ENCODE measurements around the gene ZKSCAN5. TPM values are rescaled to one million over a fixed set of nuclear protein-coding genes. Genes with fewer than 3 reads are reported as not detected.

The ZKSCAN5 gene
- total and polyA plus RNA-seq, 2 donors (not counting 1 experiment from before 2014, with no cell fraction given): 3.1 to 10.9 TPM

DNA sequence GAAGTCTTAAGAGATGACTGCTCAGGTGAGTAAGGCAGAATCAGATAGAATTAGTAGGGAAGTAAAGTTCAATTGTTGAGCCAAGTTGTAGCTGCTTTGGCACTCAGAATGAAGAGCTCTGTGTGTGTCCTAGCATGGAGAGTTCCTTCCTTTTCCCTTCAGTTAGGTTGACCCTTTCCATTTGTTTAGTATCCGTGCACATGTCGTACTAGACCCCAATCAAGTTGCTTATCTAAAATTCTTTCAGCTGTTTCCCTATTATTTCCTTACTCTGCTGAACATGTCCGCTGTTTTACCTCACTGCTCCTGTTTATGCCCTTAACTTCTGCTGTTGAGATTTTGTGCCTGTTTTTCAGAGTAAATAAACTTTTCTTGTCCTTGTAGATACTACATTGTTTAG, 67.3 kb downstream of the ZKSCAN5 start:
- no peak overlapping the region for H3K27ac Mint-ChIP-seq

DNA sequence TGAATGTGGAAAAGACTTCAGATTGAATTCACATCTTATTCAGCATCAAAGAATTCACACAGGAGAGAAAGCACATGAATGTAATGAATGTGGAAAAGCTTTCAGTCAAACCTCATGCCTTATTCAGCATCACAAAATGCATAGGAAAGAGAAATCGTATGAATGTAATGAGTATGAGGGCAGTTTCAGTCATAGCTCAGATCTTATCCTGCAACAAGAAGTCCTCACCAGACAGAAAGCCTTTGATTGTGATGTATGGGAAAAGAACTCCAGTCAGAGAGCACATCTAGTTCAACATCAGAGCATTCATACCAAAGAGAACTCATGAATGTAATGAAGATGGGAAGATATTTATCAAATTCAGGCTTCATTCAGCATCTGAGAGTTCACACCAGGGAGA, 68.8 kb downstream of the ZKSCAN5 start:
- no peaks in the 10 kb centered on the region for H3K9me3 ChIP-seq (ENCODE audit: control extremely low read depth in 1 of 3, control insufficient read depth in 2 of 3, insufficient read depth in 1 of 3, low read length in 2 of 3)

More for the DNA sequence above, 67.3 kb downstream of the ZKSCAN5 start:
- H3K79me2 ChIP-seq (ENCODE audit: control insufficient read depth, insufficient read depth, low read length): peaks cover 14% of the 10 kb centered on the region
- H3K4me2 ChIP-seq (replicated peaks; ENCODE audit: low read depth, low read length, poor library complexity, severe bottlenecking): no peak overlapping the region
- peaks cover 9% of the 10 kb centered on the region for H4K20me1 ChIP-seq (ENCODE audit: control insufficient read depth, insufficient read depth, low read length, poor library complexity, severe bottlenecking)
- H3K27me3 ChIP-seq (replicated peaks in 1 of 4; ENCODE audit: control extremely low read depth in 1 of 4, control insufficient read depth in 3 of 4, insufficient read depth in 4 of 4, low read length in 3 of 4): no peaks in the 10 kb centered on the region
- Mint-ChIP-seq H3K4me3 (no peak overlapping the region), H3K27me3 (no peaks in the 10 kb centered on the region), H3K4me1 (no peaks in the 10 kb centered on the region), H3K9me3 (ENCODE audit: insufficient read depth) (no peaks in the 10 kb centered on the region)
- no peak for ATAC-seq (ENCODE audit: low read depth)
- no peak for DNase-seq
- H3K9me3 ChIP-seq (ENCODE audit: control extremely low read depth in 1 of 3, control insufficient read depth in 2 of 3, insufficient read depth in 1 of 3, low read length in 2 of 3): no peaks in the 10 kb centered on the region
- POLR2A ChIA-PET: no interaction called here
- no peak overlapping the region for H2AFZ ChIP-seq (ENCODE audit: insufficient read depth, low read depth, low read length, poor library complexity, severe bottlenecking)
- H3K9ac ChIP-seq (ENCODE audit: low read length): no peak overlapping the region
- no CpG with 5 or more reads among the region's 3 CpGs for WGBS (ENCODE audit: insufficient coverage)
- TF ChIP-seq, protein P1, sequence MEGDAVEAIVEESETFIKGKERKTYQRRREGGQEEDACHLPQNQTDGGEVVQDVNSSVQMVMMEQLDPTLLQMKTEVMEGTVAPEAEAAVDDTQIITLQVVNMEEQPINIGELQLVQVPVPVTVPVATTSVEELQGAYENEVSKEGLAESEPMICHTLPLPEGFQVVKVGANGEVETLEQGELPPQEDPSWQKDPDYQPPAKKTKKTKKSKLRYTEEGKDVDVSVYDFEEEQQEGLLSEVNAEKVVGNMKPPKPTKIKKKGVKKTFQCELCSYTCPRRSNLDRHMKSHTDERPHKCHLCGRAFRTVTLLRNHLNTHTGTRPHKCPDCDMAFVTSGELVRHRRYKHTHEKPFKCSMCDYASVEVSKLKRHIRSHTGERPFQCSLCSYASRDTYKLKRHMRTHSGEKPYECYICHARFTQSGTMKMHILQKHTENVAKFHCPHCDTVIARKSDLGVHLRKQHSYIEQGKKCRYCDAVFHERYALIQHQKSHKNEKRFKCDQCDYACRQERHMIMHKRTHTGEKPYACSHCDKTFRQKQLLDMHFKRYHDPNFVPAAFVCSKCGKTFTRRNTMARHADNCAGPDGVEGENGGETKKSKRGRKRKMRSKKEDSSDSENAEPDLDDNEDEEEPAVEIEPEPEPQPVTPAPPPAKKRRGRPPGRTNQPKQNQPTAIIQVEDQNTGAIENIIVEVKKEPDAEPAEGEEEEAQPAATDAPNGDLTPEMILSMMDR (IDR thresholded peaks at IDR 0.05): no peak
- TF ChIP-seq EZH2 (IDR thresholded peaks at IDR 0.05; ENCODE audit: borderline replicate concordance, insufficient read depth, low read depth, low read length, poor library complexity, severe bottlenecking): no peak
- peaks cover 6 to 37% of the 10 kb centered on the region in 2 experiments for H3K36me3 ChIP-seq (replicated peaks in 1 of 2; ENCODE audit: control extremely low read depth in 1 of 2, control insufficient read depth in 1 of 2, extremely low read depth in 1 of 2, insufficient read depth in 2 of 2, low read length in 1 of 2)
- H3K27ac ChIP-seq (ENCODE audit: low read length in 2 of 2): no peak overlapping the region
- no peak overlapping the region for H3K4me3 ChIP-seq (ENCODE audit: control extremely low read depth in 1 of 5, extremely low read depth in 1 of 5, insufficient read depth in 1 of 5, low read depth in 2 of 5, low read length in 4 of 5)
- no peaks in the 10 kb centered on the region for H3K4me1 ChIP-seq (ENCODE audit: control insufficient read depth in 2 of 2, insufficient read depth in 2 of 2, low read length in 2 of 2)
- intact Hi-C loops (cut with micrococcal nuclease): no loop called here
- CTCF ChIA-PET: no interaction called here

More for the DNA sequence above, 68.8 kb downstream of the ZKSCAN5 start:
- Histone ChIP-seq H3K4me3 (ENCODE audit: control extremely low read depth in 1 of 5, extremely low read depth in 1 of 5, insufficient read depth in 1 of 5, low read depth in 2 of 5, low read length in 4 of 5) (no peak overlapping the region), H3K4me1 (ENCODE audit: control insufficient read depth in 2 of 2, insufficient read depth in 2 of 2, low read length in 2 of 2) (peaks cover 0 to 4% of the 10 kb centered on the region in 2 donors), H4K20me1 (ENCODE audit: control insufficient read depth, insufficient read depth, low read length, poor library complexity, severe bottlenecking) (peaks cover 9% of the 10 kb centered on the region), H3K4me2 (replicated peaks; ENCODE audit: low read depth, low read length, poor library complexity, severe bottlenecking) (no peak overlapping the region), H3K79me2 (ENCODE audit: control insufficient read depth, insufficient read depth, low read length) (no peaks in the 10 kb centered on the region), H3K27me3 (replicated peaks in 1 of 4; ENCODE audit: control extremely low read depth in 1 of 4, control insufficient read depth in 3 of 4, insufficient read depth in 4 of 4, low read length in 3 of 4) (no peaks in the 10 kb centered on the region), H2AFZ (ENCODE audit: insufficient read depth, low read depth, low read length, poor library complexity, severe bottlenecking) (no peak overlapping the region), H3K36me3 (replicated peaks in 1 of 2; ENCODE audit: control extremely low read depth in 1 of 2, control insufficient read depth in 1 of 2, extremely low read depth in 1 of 2, insufficient read depth in 2 of 2, low read length in 1 of 2) (peaks cover 6 to 37% of the 10 kb centered on the region in 2 experiments), H3K27ac (ENCODE audit: low read length in 2 of 2) (no peak overlapping the region), H3K9ac (ENCODE audit: low read length) (no peak overlapping the region)
- ChIA-PET POLR2A (no interaction called here), CTCF (no interaction called here)
- Mint-ChIP-seq H3K27ac (no peak overlapping the region), H3K4me1 (peaks cover 9% of the 10 kb centered on the region), H3K27me3 (no peaks in the 10 kb centered on the region), H3K9me3 (ENCODE audit: insufficient read depth) (no peaks in the 10 kb centered on the region), H3K4me3 (no peak overlapping the region)
- no peak for TF ChIP-seq EZH2 (IDR thresholded peaks at IDR 0.05; ENCODE audit: borderline replicate concordance, insufficient read depth, low read depth, low read length, poor library complexity, severe bottlenecking)
- TF ChIP-seq, protein P1 (IDR thresholded peaks at IDR 0.05): no peak
- intact Hi-C loops (cut with micrococcal nuclease): no loop called here
- no peak for ATAC-seq (ENCODE audit: low read depth)
- WGBS (ENCODE audit: insufficient coverage): no CpG with 5 or more reads among the region's 1 CpG
- DNase-seq: no peak

Data from B cell (primary cell).